ENCODE data around the gene HSFX3. TPM values are rescaled to one million over a fixed set of nuclear protein-coding genes. Genes with fewer than 3 reads are reported as not detected.
"Not testable (repeated sequence)": the region's sequence is repeated elsewhere in the genome, so short reads cannot be mapped to it uniquely, and the experiment has no call there.

The HSFX3 gene
- total and polyA plus RNA-seq, 12 donors: 0.12 to 0.31 (median 0.21) TPM; not detected in 9

DNA sequence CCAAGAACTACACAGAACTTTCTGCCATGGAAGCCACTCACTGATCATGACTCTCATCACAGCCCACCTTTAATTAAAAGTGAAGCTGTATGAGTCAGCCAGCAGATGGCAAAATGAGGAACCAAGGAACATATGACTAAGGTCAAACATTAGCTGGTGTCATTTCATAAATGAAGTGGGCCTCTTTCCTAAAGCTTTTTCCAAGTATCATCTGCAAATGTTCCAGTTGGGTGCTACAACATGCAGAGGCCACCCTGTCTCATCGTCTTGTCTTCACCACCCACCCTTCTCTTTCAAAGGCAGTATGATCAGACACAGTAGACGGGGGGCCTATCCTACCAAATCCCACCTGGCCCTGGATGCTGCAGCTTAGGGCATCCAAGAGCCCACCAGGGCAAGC lies 18.1 kb downstream of the HSFX3 start:
- H3K9me3 ChIP-seq: no peaks in the 10 kb centered on the region
- peaks cover 0 to 4% (median 0%) of the 10 kb centered on the region in 9 donors for H3K4me1 ChIP-seq
- 92 to 100% methylated on average over 2 of the region's 2 CpGs for WGBS, 2 donors
- no peak overlapping the region for H3K4me3 ChIP-seq
- intact Hi-C loops (cut with DNase I): no loop called here
- no peak overlapping the region for H3K27ac ChIP-seq
- TF ChIP-seq, protein P1, sequence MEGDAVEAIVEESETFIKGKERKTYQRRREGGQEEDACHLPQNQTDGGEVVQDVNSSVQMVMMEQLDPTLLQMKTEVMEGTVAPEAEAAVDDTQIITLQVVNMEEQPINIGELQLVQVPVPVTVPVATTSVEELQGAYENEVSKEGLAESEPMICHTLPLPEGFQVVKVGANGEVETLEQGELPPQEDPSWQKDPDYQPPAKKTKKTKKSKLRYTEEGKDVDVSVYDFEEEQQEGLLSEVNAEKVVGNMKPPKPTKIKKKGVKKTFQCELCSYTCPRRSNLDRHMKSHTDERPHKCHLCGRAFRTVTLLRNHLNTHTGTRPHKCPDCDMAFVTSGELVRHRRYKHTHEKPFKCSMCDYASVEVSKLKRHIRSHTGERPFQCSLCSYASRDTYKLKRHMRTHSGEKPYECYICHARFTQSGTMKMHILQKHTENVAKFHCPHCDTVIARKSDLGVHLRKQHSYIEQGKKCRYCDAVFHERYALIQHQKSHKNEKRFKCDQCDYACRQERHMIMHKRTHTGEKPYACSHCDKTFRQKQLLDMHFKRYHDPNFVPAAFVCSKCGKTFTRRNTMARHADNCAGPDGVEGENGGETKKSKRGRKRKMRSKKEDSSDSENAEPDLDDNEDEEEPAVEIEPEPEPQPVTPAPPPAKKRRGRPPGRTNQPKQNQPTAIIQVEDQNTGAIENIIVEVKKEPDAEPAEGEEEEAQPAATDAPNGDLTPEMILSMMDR (IDR thresholded peaks at IDR 0.05): no peak
- peaks cover 0 to 6% (median 0%) of the 10 kb centered on the region in 7 donors for H3K27me3 ChIP-seq
- DNase-seq (no peak), ATAC-seq (no peak)
- H3K36me3 ChIP-seq: peaks cover 0 to 8% (median 0%) of the 10 kb centered on the region in 9 donors

DNA sequence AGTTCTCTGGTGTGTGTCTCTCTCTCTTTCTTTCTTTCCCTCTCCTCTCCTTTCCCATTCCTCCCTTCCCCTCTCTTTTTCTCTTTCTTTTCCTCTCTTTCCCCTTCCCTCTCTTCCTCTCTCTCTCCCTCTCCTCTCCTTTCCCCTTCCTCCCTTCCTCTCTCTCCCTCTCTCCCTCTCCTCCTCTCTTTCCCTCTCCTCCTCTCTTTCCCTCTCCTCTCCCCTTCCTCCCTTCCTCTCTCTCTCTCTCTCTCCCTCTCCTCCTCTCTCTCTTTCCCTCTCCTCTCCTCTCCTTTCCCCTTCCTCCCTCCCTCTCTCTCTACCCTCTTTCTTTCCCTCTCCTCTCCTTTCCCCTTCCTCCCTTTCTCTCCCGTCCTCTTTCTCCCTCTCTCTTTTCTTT lies 21.3 kb downstream of the HSFX3 start:
- Histone ChIP-seq H3K9me3 (no peaks in the 10 kb centered on the region), H3K36me3 (peaks cover 0 to 4% (median 0%) of the 10 kb centered on the region in 9 donors), H3K4me3 (no peak overlapping the region), H3K4me1 (peaks cover 0 to 15% (median 0%) of the 10 kb centered on the region in 9 donors), H3K27ac (no peak overlapping the region), H3K27me3 (peaks cover 0 to 6% (median 0%) of the 10 kb centered on the region in 7 donors)
- ATAC-seq: no peak
- DNase-seq: no peak
- 71 to 75% methylated on average over 1 of the region's 1 CpG for WGBS, 2 donors
- intact Hi-C loops (cut with DNase I): loop anchor here in 1 of 10 donors (10.0 kb wide), 1 partner anchor 356 kb away; the partner anchor contains the start of gene MAGEA8
- TF ChIP-seq, protein P1 (IDR thresholded peaks at IDR 0.05): no peak

DNA sequence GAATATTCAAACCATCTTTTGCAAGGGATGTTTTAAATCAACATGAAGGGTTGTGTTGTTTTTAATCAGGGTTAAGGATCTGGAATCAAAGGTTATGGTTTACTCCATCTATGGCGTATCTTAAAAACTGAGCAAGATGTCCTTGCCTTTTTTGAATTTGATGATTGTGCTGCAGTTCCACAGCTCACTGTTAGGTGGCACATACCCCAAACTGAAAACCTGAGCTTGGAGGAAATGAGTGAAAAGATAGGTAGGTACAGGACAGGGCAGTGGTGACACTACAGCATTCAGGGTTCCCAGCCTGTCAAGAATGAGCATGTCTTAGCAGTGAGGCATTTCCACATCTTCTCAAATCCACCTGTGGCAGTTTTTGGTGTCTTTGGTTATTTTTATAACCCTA lies 22.0 kb downstream of the HSFX3 start:
- ATAC-seq: peak in 3 of 8 donors; percentile 27 to 38 (median 29)
- peaks cover 0 to 15% (median 0%) of the 10 kb centered on the region in 9 donors for H3K4me1 ChIP-seq
- WGBS, 2 donors: 45 to 73% methylated on average over 1 of the region's 1 CpG
- TF ChIP-seq, protein P1 (IDR thresholded peaks at IDR 0.05): peak in 7 of 9 donors; percentile 39 to 57 (median 49)
- H3K27me3 ChIP-seq: peaks cover 0 to 6% (median 0%) of the 10 kb centered on the region in 7 donors
- no peak overlapping the region for H3K4me3 ChIP-seq
- no peak for DNase-seq
- H3K36me3 ChIP-seq: peaks cover 0 to 4% (median 0%) of the 10 kb centered on the region in 9 donors
- H3K27ac ChIP-seq: no peak overlapping the region
- H3K9me3 ChIP-seq: no peaks in the 10 kb centered on the region
- intact Hi-C loops (cut with DNase I): loop anchor here in 1 of 10 donors (10.0 kb wide), 1 partner anchor 357 kb away; the partner anchor contains the start of gene MAGEA8

DNA sequence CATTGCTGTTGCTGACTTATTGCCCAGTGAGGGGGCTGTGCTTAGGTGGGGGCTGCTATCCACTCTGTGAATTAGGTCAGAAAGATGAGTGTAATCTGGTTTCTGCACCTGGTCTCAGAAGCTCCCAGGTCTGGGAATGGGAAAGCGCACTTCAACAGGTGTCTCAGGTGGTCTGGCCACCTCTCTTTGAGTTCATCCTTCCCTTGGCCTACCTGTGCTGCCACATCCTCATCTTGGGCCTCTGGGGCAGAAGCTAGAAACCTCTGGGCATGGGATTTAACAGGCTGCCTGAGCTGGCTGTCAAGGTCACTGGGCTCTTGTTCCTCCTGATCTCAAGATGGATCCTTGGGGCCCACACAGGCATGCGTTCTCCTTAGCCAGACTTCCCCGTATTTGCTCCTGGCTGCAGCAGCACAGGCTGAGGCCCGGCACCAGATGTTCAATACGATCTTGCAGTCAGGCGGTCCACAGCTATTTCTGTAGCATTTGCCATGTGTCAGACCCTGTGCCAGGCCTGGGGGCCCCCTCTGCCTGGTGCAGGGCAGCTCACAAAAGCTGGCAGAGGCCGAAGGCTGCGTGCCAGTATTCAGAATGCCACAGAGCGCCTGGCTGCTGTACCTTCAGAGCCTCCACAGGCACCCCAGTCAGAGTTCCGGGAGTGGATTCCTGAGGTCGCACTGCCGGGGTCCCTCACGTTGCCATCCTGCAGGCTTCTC lies 23.2 kb downstream of the HSFX3 start:
- DNase-seq, H3K27me3 ChIP-seq, H3K9me3 ChIP-seq, H3K4me3 ChIP-seq, H3K36me3 ChIP-seq: not testable (repeated sequence)
- 55 to 74% methylated on average over 7 to 8 of the region's 13 CpGs for WGBS, 2 donors
- peaks cover 0 to 16% (median 0%) of the 10 kb centered on the region in 9 donors for H3K4me1 ChIP-seq
- ATAC-seq: peak; percentile 31 to 88 (median 82)
- H3K27ac ChIP-seq: peak overlapping the region in 9 of 10 donors; percentile 15 to 71 (median 67)
- intact Hi-C loops (cut with DNase I): loop anchor here in 1 of 10 donors (10.0 kb wide), 1 partner anchor 358 kb away; the partner anchor contains the start of gene MAGEA8

DNA sequence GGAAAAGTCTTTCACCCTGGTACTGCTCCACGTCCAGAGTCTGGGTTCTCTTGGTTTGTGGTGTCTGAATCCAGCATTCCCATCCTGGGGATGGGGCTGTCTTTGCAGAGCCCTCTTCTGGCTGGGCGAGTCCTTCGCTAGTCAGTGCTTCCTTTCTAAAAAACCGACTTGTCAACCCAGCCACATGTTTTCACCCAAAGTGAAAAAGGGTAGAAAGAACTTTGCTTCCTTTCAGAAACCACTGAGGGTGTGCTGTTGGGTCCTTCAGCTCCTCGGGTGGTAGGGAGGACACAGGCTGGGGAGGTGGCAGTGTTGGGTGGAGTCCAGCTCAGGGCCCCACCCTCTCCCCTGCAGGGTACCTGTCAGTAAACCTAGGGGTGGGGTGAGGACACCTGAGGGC lies 23.8 kb downstream of the HSFX3 start:
- peak in 4 of 8 donors; percentile 11 to 45 (median 16) for ATAC-seq
- Histone ChIP-seq H3K4me1 (peaks cover 0 to 16% (median 0%) of the 10 kb centered on the region in 9 donors), H3K27ac (peak overlapping the region in 9 of 10 donors; percentile 15 to 71 (median 67))
- 25 to 44% methylated on average over 3 to 5 of the region's 5 CpGs for WGBS, 2 donors
- H3K36me3 ChIP-seq, DNase-seq, H3K27me3 ChIP-seq, H3K9me3 ChIP-seq, H3K4me3 ChIP-seq: not testable (repeated sequence)
- intact Hi-C loops (cut with DNase I): loop anchor here in 1 of 10 donors (10.0 kb wide), 1 partner anchor 359 kb away; the partner anchor contains the start of gene MAGEA8

DNA sequence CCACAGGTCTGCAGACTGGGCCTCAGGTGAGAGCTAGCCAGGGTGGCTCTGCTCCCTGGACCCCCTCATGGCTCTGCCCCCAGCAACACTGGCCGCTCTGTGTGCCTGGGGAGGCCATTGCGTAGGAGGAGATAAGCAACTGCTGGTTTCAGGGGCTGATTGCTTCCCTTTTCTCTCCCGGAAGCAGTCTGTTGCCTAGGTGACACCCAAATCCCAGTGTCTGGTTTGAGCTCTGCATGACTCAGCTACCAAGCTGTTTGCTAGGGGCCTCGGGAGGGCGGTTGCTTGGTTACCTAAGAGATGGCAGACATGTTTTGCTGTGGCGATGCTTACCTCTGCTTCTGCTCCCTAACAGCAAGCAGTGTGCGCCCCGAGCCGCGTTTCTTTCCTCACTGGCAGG lies 24.3 kb downstream of the HSFX3 start:
- not testable (repeated sequence) for H3K36me3 ChIP-seq, H3K9me3 ChIP-seq, H3K4me3 ChIP-seq, H3K27me3 ChIP-seq
- Histone ChIP-seq H3K4me1 (peaks cover 0 to 16% (median 0%) of the 10 kb centered on the region in 9 donors), H3K27ac (peak overlapping the region in 2 of 10 donors; percentile 28 to 73)
- intact Hi-C loops (cut with DNase I): loop anchor here in 1 of 10 donors (10.0 kb wide), 1 partner anchor 359 kb away; the partner anchor contains the start of gene MAGEA8
- 15 to 57% methylated on average over 2 to 4 of the region's 10 CpGs for WGBS, 2 donors
- peak; percentile 36 to 84 (median 67) for ATAC-seq
- peak; percentile 23 to 32 for DNase-seq

Measured in heart right ventricle (tissue), 16 donors.